Measurements from ENCODE around the gene PRSS21.

The PRSS21 gene

DNA sequence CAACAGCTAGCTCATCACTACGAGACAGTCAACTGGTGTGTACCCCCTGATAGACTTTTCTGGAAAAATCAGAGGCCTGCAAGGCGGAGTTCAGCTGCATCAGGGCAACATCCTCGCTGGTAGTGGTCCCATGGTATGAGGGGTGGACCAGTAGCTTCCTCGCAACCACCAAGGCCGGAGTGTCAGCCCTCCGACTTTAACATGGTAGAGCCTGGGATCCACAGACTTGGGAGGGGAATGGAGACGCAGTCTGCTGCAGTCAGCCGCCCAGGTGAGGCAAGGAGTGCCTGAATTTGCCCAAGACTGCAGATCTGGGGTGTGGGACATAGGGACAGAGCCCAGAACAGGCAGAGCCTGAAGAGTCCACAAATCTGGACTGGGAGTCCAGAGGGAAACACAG, 26.5 kb downstream of the PRSS21 start:
- DNase-seq (ENCODE audit: low read depth) = no peak

DNA sequence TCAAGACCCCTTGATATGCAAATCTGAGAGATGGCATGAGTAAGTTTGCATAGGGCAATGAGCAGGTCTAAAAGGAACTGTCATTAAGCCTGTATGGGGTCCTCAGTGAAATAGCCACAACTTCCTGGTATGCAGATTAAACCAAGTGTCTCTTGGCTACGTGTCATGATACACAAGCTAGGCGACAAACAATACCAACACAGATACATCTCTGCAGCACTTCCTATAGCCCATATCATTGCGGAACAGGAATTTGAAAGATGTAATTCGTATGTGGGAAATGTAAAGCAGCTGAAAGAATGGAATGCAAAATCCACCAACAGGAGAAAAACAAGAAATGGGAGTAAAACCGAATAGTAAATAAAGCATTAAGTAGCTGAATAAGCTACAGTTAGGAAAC, 28.1 kb downstream of the PRSS21 start:
- no peak for DNase-seq (ENCODE audit: low read depth)

DNA sequence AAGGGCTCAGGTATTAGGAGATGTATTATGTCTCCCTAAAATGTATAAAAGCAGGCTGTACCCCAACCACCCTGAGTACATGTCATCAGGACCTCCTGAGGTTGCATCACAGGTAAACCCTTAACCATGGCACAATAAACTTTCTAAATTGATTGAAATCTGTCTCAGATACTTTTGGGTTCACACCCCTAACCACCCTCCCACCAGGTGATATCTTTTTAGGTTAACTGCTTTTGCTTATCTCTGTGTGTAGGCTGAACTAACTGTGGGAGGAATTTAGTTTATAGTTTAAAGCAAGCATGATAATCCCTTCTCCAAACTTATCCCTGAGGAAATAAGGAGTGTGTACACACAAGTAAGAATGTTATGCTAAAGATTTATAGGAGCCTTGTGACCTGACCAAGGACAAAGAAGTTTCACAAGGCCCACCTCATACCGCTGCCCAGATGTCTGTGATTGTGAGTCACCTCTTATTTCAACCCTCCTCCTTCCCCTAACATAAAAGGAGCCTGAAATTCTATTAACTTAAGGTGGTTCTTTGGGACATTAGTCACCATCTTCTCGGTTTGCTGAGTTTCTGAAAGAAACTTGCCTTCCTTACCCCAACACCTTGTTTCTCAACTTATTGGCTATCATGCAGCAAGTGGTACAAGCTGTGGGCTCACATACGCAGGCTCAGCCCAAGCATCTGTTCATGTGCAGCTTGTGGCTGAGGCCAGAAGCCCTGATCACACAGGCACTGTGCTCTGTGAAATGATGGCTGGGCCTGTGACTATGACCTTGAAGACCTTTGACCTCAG, 29.7 kb downstream of the PRSS21 start:
- DNase-seq (ENCODE audit: low read depth) = no peak

GRCh38 chr16:2848933-2849725, 32.1 kb downstream of the PRSS21 start:
- no peak for DNase-seq (ENCODE audit: low read depth)

GRCh38 chr16:2852003-2852730, 35.1 kb downstream of the PRSS21 start:
- DNase-seq (ENCODE audit: low read depth) = no peak

DNA sequence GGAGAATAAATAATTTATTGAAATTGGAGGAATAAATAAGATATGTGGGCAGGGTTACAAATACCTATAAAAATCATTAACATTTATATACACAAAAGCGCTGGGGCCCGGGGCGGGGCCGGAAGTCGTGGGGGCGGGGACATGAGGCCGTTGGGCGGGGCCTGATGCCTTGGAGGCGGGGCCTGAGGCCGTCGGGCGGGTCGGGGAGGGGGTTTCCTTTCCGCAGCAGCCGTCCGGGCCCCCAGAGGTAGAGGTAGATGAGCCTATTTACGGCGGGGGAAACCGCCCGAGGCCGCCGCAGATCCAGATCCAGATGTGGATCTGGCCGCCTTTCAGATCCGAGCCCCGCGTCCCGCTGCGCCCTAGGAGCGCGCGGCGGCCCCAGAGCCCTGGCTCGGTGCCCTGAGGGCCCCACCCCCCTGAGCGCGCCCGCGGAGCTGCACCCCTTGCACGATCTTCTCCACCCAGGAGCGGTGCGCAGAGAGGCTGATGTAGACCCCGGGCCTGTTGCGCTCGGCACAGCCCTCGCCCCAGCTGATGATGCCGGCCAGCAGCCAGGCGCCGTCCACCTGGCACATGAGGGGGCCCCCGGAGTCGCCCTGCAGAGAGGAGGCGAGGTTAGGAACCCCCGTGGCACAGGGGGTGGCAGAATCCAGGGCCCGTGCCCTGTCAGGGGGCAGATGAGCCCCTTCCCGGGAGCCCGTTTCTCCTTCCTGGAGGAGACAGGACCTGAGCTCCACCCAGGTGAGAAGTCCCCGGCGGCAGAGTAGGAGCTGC, 35.9 kb downstream of the PRSS21 start:
- DNase-seq (ENCODE audit: low read depth) = no peak

GRCh38 chr16:2853531-2854073, 36.6 kb downstream of the PRSS21 start:
- no peak for DNase-seq (ENCODE audit: low read depth)

DNA sequence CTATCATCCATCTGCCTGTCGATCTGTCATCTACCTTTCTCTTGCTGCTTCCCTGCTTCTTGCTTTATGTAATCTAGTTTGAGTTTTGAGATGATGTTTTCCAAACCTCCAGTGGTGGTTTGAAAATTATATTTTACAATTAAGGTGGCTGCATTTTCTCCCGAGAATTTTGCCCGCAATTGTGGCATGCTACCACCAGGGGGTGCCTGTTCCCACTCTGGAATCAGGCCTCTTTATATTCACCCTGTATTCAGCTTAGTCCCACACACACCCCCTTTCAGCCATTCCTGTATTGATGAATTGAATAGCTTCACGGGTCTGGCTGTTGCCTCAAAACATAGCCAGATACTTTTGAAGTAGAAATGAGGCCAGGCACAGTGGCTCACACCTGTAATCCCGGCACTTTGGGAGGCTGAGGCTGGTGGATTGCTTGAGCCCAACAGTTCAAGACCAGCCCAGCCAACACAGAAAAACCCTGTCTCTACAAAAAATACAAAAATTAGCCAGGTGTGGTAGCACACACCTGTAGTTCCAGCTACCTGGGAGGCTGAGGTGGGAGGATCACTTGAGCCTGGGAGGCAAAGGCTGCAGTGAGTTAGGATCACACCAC, 37.8 kb downstream of the PRSS21 start:
- DNase-seq (ENCODE audit: low read depth) = no peak

DNA sequence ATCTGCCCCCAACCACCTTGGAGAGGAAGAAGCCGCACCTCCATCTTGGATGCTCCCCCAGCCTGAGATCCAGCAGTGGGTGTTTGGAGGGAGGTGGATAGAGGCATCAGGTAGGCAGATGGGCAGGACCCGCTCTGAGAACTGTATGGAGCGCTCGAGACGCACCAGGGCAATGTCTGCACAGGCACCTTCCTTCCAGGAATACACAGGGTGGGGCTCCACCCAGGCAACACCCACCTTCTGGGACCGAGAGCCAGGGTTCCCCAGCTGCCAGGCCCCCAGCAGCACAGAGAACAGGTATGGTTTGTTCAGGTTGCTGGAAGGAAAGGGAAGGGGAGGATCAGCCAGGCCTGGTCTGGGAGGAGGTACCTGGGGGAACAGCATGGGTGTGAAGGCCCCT, 38.5 kb downstream of the PRSS21 start:
- no peak for DNase-seq (ENCODE audit: low read depth)

- DNase-seq (ENCODE audit: low read depth) = no peak
Observed at GRCh38 chr16:2856061-2856670, 39.1 kb downstream of the PRSS21 start.

- DNase-seq (ENCODE audit: low read depth) = no peak
Observed at GRCh38 chr16:2856686-2857450, 39.8 kb downstream of the PRSS21 start.

DNA sequence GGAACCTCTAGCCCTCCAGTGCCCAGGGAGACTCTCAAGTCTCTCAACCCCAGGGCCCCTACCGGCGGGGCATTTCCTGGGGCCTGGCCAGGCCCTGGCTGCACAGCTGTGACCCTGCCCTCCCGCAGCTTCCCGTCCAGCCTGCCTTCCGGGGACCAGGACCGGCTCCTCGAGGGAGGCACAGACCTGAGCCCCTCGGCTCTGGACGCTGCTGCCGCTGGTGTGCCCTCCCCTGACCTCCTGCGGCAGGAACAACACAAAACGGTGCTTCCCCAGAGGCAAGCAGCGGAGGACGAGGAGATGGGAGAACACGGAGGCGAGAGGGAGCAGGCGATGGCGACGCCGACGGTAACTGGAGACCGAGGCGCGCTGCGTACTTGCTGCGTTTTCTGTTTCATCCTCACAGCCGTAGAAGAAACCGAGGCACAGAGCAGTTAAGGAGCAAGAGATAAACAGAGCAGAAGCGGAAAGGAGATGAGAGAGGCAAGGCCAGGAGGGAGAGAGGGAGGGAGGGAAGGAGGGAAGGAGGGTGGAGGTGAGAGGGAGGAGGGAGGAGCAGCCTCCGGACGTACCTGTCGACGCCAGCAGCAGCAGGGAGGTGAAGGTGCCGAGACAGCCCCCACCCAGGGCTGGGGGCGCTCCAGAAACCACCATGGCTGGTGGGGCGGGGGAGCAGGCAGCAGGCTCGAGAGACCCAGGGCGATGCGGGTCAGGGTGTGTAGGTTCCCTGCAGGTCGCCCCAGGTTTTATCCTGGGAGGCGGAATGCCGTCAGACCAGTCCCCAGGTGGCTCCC, 40.6 kb downstream of the PRSS21 start, which contains the start of gene PRSS22:
Gene PRSS22 (minus strand): TSS at position 720 of the 794 bp plus-strand sequence. CDS start 66 bp downstream, at position 654.
- no peak for DNase-seq (ENCODE audit: low read depth)

DNA sequence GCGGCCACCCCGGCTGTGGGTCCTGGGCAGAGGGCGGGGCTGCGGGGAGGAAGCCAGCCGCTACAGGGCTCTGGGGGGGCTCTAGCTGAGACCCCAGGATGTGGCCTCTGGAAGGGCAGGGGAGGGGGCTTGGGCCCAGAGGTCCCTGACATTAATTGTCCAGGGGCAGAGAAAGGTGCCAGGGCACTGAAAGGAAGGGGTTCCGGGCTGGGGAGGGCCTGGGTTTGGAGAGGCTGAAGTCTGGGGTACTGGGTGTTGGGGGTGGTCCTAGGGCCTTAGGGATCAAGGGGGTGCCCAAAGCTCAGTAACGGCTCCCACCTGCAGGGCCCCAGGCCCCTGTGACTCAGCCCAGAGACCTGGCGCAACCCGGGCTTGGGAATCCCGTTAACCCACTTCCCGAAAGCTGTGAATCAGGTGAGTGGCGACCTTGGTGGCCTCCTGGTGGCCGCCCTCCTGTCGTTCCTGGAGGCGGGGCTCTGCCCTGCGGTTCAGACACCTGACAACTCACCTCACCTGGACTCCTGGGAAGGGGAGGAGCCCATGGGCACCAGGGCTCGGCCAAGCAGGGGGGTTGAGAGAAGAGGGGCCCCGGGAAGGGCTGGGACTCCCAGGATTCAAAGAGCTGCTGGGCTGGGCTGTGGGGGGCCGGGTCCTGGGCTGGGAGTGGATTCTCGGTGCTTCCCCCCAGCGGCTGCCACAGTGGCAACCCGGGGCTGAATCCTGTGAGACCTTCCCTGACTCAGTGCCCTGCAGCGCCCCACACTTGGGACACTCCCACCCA, 41.4 kb downstream of the PRSS21 start:
- DNase-seq (ENCODE audit: low read depth) = no peak

DNA sequence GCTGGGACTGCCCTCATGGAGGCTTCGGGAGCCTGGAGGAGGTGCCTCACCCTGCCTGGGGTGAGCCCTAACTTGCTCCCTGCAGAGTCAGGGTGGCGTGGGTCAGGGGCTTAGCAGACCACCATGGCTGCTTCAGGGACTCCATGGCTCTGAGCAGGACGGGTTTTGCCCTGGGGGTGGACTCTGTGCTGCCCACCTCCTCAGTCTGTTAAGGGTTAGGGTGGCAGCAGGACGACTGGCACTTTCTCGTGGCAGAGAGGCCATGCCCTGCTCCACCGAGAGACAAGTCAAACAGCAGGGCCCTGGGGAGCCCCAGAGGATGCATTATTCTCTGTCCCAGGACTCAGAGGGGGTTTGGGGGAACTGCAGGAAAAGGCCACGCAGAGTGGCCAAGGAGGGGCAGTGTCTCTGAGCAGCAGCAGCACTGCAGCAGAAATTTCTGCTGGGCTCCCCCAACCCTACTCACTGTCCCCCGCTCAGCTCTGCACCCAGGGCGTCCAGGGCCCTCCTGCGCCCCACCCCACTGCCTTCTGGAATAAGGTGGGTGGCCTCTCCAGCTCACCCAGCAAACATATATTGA, 42.7 kb downstream of the PRSS21 start:
- DNase-seq (ENCODE audit: low read depth) = no peak

- no peak for DNase-seq (ENCODE audit: low read depth)
Observed at GRCh38 chr16:2860826-2861567, 44.0 kb downstream of the PRSS21 start.

DNA sequence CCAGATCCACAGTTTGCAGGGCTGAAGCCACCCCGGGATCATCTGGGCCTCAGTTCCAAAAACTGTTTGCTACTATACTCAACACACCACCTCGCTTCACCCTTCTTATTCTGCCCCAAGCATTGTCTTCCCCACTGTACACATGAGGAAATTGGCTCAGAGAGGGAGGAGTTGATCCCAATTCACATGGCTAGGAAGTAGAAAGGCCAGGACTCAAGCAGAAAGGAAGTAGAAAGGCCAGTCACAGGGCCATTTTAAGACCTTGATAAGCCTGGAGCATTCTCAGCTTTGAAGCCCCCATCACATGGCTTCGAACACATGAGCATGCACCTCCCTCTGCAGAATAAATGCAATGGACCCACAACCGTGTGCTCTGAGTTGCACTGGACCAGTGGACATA, 48.6 kb downstream of the PRSS21 start:
- no peak for DNase-seq (ENCODE audit: low read depth)

DNA sequence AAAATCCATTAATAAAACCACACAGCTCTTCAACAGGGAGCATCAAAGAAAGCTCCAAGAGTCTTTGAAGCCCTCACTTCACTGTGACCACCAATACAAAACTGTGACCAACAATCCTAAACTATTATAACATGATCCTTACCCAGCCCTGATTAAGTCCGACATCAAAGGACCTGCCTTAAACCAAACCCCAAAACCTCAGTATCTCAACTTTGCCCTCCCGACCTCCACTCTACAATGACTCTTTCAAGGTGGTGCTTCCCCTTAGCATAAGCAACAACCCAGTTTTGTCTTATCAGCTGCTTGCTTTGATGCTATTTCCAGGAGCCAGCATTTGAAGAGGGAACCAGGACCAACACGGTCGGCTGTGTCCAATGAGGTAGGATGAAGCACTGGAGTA, 49.4 kb downstream of the PRSS21 start:
- DNase-seq (ENCODE audit: low read depth) = no peak
